SK-N-SH (cell line): ENCODE data around the gene SELENOP. TPM values are rescaled to one million over a fixed set of nuclear protein-coding genes. Genes with fewer than 3 reads are reported as not detected.

Experiments
- CTCF ChIA-PET: fragments of 300-600, 350-600 bp; formaldehyde crosslinking; extraction: SDS; loops from one replicate; lab custom pipeline; 2021; lab: Yijun Ruan, JAX
- POLR2A ChIA-PET: fragments of 350-600 bp; sonication (Branson Sonifier 250); formaldehyde crosslinking; extraction: SDS; loops from one replicate; lab custom pipeline; 2020; ENCODE audit warnings: antibody characterized with exemption, inconsistent platforms; lab: Yijun Ruan, JAX
- DNase-seq: peaks from one replicate; pipeline ENCODE4 v3.0.0; 2012
- H2AFZ ChIP-seq: fragments of 200-600 bp; sonication (generic); 2 replicates; pipeline ENCODE4 v1.8.1; 2016; ENCODE audit warnings: antibody characterized with exemption, mild to moderate bottlenecking, low read depth
- H3F3A ChIP-seq: fragments of 200-600 bp; sonication (generic); replicated peaks from 2 replicates; pipeline ENCODE3; 2016; ENCODE audit warnings: antibody characterized with exemption, mild to moderate bottlenecking; ENCODE audit not compliant: insufficient read depth
- H3K27ac ChIP-seq, 2 experiments: fragments of 200-500 bp in 1 of 2; fragments of 200-600 bp in 1 of 2; sonication (Bioruptor generic) in 1 of 2; sonication (generic), shearing (Covaris generic) in 1 of 2; 2 replicates each; pipeline versions ENCODE4 v1.5.1 to v1.6.1; 2014 to 2016; ENCODE audit warnings: low read depth in 2 of 2, inconsistent platforms in 1 of 2, low read length in 1 of 2, mild to moderate bottlenecking in 1 of 2, mixed read lengths in 1 of 2
- H3K27me3 ChIP-seq: fragments of 200-600 bp; sonication (generic), shearing (Covaris generic); 2 replicates; pipeline ENCODE4 v1.6.1; 2016; ENCODE audit warnings: mixed run types; ENCODE audit not compliant: insufficient read depth
- H3K36me3 ChIP-seq, 2 experiments: fragments of 200-500 bp in 1 of 2; fragments of 200-600 bp in 1 of 2; sonication (Bioruptor generic) in 1 of 2; sonication (generic) in 1 of 2; replicated peaks in 1 of 2; 2 replicates each; pipeline versions ENCODE3 to v1.5.1; 2014 to 2016; ENCODE audit warnings: low read length in 1 of 2, mild to moderate bottlenecking in 1 of 2; ENCODE audit not compliant: insufficient read depth in 2 of 2, control insufficient read depth in 1 of 2
- H3K4me1 ChIP-seq, 2 experiments: fragments of 200-500 bp in 1 of 2; fragments of 200-600 bp in 1 of 2; sonication (Bioruptor generic) in 1 of 2; sonication (generic), shearing (Covaris generic) in 1 of 2; 2 replicates each; pipeline versions ENCODE4 v1.5.1 to v1.6.1; 2014 to 2016; ENCODE audit warnings: low read depth in 1 of 2, low read length in 1 of 2, mixed run types in 1 of 2; ENCODE audit not compliant: insufficient read depth in 2 of 2, control insufficient read depth in 1 of 2
- H3K4me2 ChIP-seq: fragments of 200-600 bp; sonication (generic), shearing (Covaris generic); 2 replicates; pipeline ENCODE4 v1.6.1; 2017; ENCODE audit warnings: mixed run types
- H3K4me3 ChIP-seq, 2 experiments: fragments of 200-500 bp in 1 of 2; fragments of 200-600 bp in 1 of 2; sonication (Bioruptor generic) in 1 of 2; sonication (generic), shearing (Covaris generic) in 1 of 2; 2 replicates each; pipeline versions ENCODE4 v1.5.1 to v1.8.1; 2014 to 2016; ENCODE audit warnings: low read depth in 2 of 2, inconsistent platforms in 1 of 2, low read length in 1 of 2, mild to moderate bottlenecking in 1 of 2, mixed read lengths in 1 of 2, moderate library complexity in 1 of 2
- H3K79me2 ChIP-seq: fragments of 200-600 bp; sonication (generic); 2 replicates; pipeline ENCODE4 v1.8.1; 2017; ENCODE audit warnings: mild to moderate bottlenecking; ENCODE audit not compliant: insufficient read depth
- H3K9ac ChIP-seq: fragments of 200-600 bp; sonication (generic); 2 replicates; pipeline ENCODE4 v1.6.1; 2017; ENCODE audit warnings: mixed run types
- H3K9me2 ChIP-seq: fragments of 200-600 bp; sonication (generic); 2 replicates; pipeline ENCODE4 v1.6.1; 2017; ENCODE audit warnings: mixed run types
- H3K9me3 ChIP-seq: fragments of 200-600 bp; sonication (generic); 2 replicates; pipeline ENCODE4 v1.6.1; 2017; ENCODE audit warnings: mixed run types, mild to moderate bottlenecking, moderate library complexity
- H4K20me1 ChIP-seq: fragments of 200-600 bp; sonication (generic); 2 replicates; pipeline ENCODE4 v1.6.1; 2017; ENCODE audit warnings: mild to moderate bottlenecking, mixed run types; ENCODE audit not compliant: insufficient read depth
- FOSL2 ChIP-seq: IDR thresholded peaks from 2 replicates; pipeline ENCODE4 v1.4.0; 2012; ENCODE audit warnings: low read depth, mild to moderate bottlenecking, moderate library complexity, borderline replicate concordance
- FOXJ3 ChIP-seq: sonication (generic); formaldehyde crosslinking; IDR thresholded peaks from 2 replicates; pipeline ENCODE4 v1.5.1; 2020; ENCODE audit warnings: mild to moderate bottlenecking, missing genetic modification reagents
- FOXM1 ChIP-seq: IDR thresholded peaks from 2 replicates; pipeline ENCODE4 v1.4.0; 2012; ENCODE audit warnings: low read depth, mild to moderate bottlenecking
- GATA2 ChIP-seq: sonication (generic); formaldehyde crosslinking; IDR thresholded peaks from 2 replicates; pipeline ENCODE4 v1.5.0; 2020; ENCODE audit warnings: mild to moderate bottlenecking, missing genetic modification reagents
- MEF2A ChIP-seq: IDR thresholded peaks from 2 replicates; pipeline ENCODE4 v1.4.0; 2012; ENCODE audit warnings: low read depth, borderline replicate concordance
- MXI1 ChIP-seq: IDR thresholded peaks from 2 replicates; pipeline ENCODE4 v1.6.1; 2012; ENCODE audit warnings: mild to moderate bottlenecking, low read depth, low read length, improper control_type of control experiment
- NFIC ChIP-seq: IDR thresholded peaks from 2 replicates; pipeline ENCODE4 v1.4.0; 2012; ENCODE audit warnings: borderline replicate concordance
- NRF1 ChIP-seq: IDR thresholded peaks from 2 replicates; pipeline ENCODE4 v1.6.1; 2012; ENCODE audit warnings: low read depth, mild to moderate bottlenecking, low read length
- POLR2AphosphoS5 ChIP-seq: IDR thresholded peaks from 2 replicates; pipeline ENCODE4 v1.6.1; 2012; ENCODE audit warnings: low read depth, low read length
- RFX5 ChIP-seq: IDR thresholded peaks from 2 replicates; pipeline ENCODE4 v1.6.1; 2012; ENCODE audit warnings: mild to moderate bottlenecking, improper control_type of control experiment, low read length
- RXRA ChIP-seq: IDR thresholded peaks from 2 replicates; pipeline ENCODE4 v1.4.0; 2012; ENCODE audit warnings: low read depth, mild to moderate bottlenecking, borderline replicate concordance
- SMC3 ChIP-seq: IDR thresholded peaks from 2 replicates; pipeline ENCODE4 v1.6.1; 2012; ENCODE audit warnings: low read depth, low read length, improper control_type of control experiment
- TAF1 ChIP-seq: IDR thresholded peaks from 2 replicates; pipeline ENCODE4 v1.6.1; 2012; ENCODE audit warnings: low read depth, mild to moderate bottlenecking, low read length, moderate library complexity, borderline replicate concordance
- TCF12 ChIP-seq: IDR thresholded peaks from 2 replicates; pipeline ENCODE4 v1.4.0; 2012
- TEAD4 ChIP-seq: IDR thresholded peaks from 2 replicates; pipeline ENCODE4 v1.4.0; 2012; ENCODE audit warnings: mild to moderate bottlenecking, borderline replicate concordance; ENCODE audit not compliant: insufficient read depth
- YY1 ChIP-seq: IDR thresholded peaks from 2 replicates; pipeline ENCODE4 v1.4.0; 2012; ENCODE audit warnings: low read depth, mild to moderate bottlenecking
- WGBS: methylation state at CpG from one replicate; pipeline ENCODE4 v1.1.6; 2017; ENCODE audit warnings: low lambda C conversion rate; 5-methylcytosine and 5-hydroxymethylcytosine counted together
- polyA plus RNA-seq, 3 experiments: library from polyadenylated mRNA; depleted of rRNA; stranded (reverse); fragments of >200 nt; gene quantifications; 2 replicates each; pipeline ENCODE4 v1.2.3, GENCODE V29; 2012
- TF ChIP-seq, protein P1 (sequence below): IDR thresholded peaks from 2 replicates; pipeline ENCODE4 v1.4.0; 2012; ENCODE audit warnings: low read depth, borderline replicate concordance
- TF ChIP-seq, protein P2 (sequence below): IDR thresholded peaks from 2 replicates; pipeline ENCODE4; 2012
- TF ChIP-seq, protein P3 (sequence below): fragments of 150-350 bp; IDR thresholded peaks from 2 replicates; pipeline ENCODE4 v1.6.1; 2017; ENCODE audit warnings: antibody characterized with exemption, low read length, low read depth, borderline replicate concordance
- TF ChIP-seq, protein P4 (sequence below): IDR thresholded peaks from 2 replicates; pipeline ENCODE4 v1.4.0; 2012; ENCODE audit warnings: low read depth

SELENOP gene
- polyA plus RNA-seq, 1 of the 3 experiments (the other 2 are of a cell fraction) = 0.08 TPM

DNA sequence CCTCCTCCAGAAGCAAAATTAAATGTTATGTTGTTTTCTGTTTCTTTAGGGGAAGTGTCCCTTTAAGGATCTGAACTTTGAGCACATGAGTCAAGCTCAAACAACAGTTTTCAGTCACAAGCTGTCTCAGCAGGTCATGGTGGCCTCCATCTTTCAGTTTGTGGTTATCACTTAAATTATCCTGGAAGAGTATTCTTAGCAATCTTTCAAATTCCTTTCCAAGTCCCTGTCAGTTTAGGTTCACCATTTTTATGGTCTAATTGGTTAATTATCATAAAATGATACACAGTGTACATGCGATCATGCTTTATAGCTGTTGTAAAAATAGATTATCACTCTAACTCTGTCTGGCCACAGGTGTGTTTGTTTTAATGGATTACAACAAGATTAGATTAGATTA is 43.1 kb upstream of the SELENOP start (continued):
- TF ChIP-seq, protein P1, sequence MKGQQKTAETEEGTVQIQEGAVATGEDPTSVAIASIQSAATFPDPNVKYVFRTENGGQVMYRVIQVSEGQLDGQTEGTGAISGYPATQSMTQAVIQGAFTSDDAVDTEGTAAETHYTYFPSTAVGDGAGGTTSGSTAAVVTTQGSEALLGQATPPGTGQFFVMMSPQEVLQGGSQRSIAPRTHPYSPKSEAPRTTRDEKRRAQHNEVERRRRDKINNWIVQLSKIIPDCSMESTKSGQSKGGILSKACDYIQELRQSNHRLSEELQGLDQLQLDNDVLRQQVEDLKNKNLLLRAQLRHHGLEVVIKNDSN = no peak
- TF ChIP-seq, protein P2, sequence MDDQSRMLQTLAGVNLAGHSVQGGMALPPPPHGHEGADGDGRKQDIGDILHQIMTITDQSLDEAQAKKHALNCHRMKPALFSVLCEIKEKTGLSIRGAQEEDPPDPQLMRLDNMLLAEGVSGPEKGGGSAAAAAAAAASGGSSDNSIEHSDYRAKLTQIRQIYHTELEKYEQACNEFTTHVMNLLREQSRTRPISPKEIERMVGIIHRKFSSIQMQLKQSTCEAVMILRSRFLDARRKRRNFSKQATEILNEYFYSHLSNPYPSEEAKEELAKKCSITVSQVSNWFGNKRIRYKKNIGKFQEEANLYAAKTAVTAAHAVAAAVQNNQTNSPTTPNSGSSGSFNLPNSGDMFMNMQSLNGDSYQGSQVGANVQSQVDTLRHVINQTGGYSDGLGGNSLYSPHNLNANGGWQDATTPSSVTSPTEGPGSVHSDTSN = no peak
- TF ChIP-seq RFX5 (no peak), NFIC (no peak), GATA2 (CRISPR knock-in tag) (no peak), FOXM1 (no peak), FOXJ3 (CRISPR knock-in tag) (no peak), FOSL2 (no peak)
- TF ChIP-seq, all 33 proteins: peak for 0

DNA sequence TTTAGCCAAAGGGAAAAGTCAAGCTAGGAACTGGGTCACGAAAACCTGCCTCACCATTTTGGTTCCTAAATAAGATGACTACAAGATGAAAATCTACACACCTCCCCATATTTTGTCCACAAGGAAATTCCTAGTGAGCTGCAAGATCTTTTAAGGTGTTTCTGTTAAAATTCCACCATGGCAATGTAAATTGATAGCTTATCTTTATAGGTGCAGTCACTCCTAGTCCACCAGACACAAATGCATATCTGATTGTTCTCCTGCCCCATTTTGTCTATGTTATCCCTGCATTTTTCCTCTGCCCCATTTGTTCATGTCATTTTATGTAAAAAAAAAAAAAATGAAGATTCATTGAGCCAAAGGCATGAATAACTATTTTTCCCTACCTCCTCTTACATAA is 41.1 kb upstream of the SELENOP start:
- POLR2A ChIA-PET = no interaction called here
- TF ChIP-seq TEAD4 = no peak
- no peak for TF ChIP-seq TCF12
- no peak for TF ChIP-seq NRF1
- no peak for TF ChIP-seq FOXM1
- no peak for TF ChIP-seq SMC3
- no peak for TF ChIP-seq NFIC
- TF ChIP-seq POLR2AphosphoS5 = no peak
- TF ChIP-seq, protein P3, sequence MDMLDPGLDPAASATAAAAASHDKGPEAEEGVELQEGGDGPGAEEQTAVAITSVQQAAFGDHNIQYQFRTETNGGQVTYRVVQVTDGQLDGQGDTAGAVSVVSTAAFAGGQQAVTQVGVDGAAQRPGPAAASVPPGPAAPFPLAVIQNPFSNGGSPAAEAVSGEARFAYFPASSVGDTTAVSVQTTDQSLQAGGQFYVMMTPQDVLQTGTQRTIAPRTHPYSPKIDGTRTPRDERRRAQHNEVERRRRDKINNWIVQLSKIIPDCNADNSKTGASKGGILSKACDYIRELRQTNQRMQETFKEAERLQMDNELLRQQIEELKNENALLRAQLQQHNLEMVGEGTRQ = no peak
- no peak for TF ChIP-seq TAF1
- TF ChIP-seq RFX5 = no peak
- TF ChIP-seq, protein P4, sequence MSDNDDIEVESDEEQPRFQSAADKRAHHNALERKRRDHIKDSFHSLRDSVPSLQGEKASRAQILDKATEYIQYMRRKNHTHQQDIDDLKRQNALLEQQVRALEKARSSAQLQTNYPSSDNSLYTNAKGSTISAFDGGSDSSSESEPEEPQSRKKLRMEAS = no peak
- no peak for TF ChIP-seq MEF2A
- TF ChIP-seq GATA2 (CRISPR knock-in tag) = no peak
- TF ChIP-seq YY1 = no peak
- no peak for TF ChIP-seq RXRA
- TF ChIP-seq MXI1 = no peak
- TF ChIP-seq, all 33 proteins: peak for 0
- H3K27ac ChIP-seq = no peak overlapping the region
- no peaks in the 10 kb centered on the region for H3F3A ChIP-seq
- no peaks in the 10 kb centered on the region for H3K4me1 ChIP-seq
- H3K27me3 ChIP-seq = no peaks in the 10 kb centered on the region; the same call in 1 of the 2 replicates
- DNase-seq = no peak
- H2AFZ ChIP-seq = no peak overlapping the region
- H3K4me3 ChIP-seq = no peak overlapping the region
- H3K9ac ChIP-seq = no peak overlapping the region
- H4K20me1 ChIP-seq = no peaks in the 10 kb centered on the region
- CTCF ChIA-PET = interaction anchor here (0.6 to 0.7 kb wide), 2 partner anchors 37 to 540 kb away, joined by 3 read pairs; no protein-coding TSS in a partner anchor
- H3K9me3 ChIP-seq = no peaks in the 10 kb centered on the region
- WGBS = 20% methylated on average over 1 of the region's 1 CpG
- H3K9me2 ChIP-seq = no peaks in the 10 kb centered on the region
- H3K4me2 ChIP-seq = no peak overlapping the region
- H3K79me2 ChIP-seq = no peaks in the 10 kb centered on the region
- H3K36me3 ChIP-seq = no peaks in the 10 kb centered on the region
